Subcutaneous abdominal adipose tissue (tissue), 5 donors: ENCODE data around the gene TBC1D8.

Source experiments
- H3K27ac ChIP-seq: one replicate; pipeline ENCODE4 v1.7.0; 2013; ENCODE audit warnings: low read depth, mild to moderate bottlenecking, inconsistent platforms, low read length, moderate library complexity
- H3K27me3 ChIP-seq, 5 donors: one replicate each; pipeline ENCODE4 v1.7.0; 2013; ENCODE audit warnings: low read length in 5 of 5, inconsistent platforms in 1 of 5; ENCODE audit not compliant: control insufficient read depth in 5 of 5, insufficient read depth in 4 of 5
- H3K36me3 ChIP-seq, 5 donors: one replicate each; pipeline ENCODE4 v1.7.0; 2013; ENCODE audit warnings: low read length in 5 of 5; ENCODE audit not compliant: control insufficient read depth in 5 of 5, insufficient read depth in 5 of 5
- H3K4me1 ChIP-seq, 5 donors: one replicate each; pipeline ENCODE4 v1.7.0; 2013; ENCODE audit warnings: low read length in 5 of 5, mild to moderate bottlenecking in 3 of 5, moderate library complexity in 1 of 5; ENCODE audit not compliant: control insufficient read depth in 5 of 5, insufficient read depth in 5 of 5
- H3K4me3 ChIP-seq, 5 donors: one replicate each; pipeline ENCODE4 v1.7.0; 2013; ENCODE audit warnings: low read length in 5 of 5, low read depth in 1 of 5
- H3K9ac ChIP-seq, 5 donors: one replicate each; pipeline ENCODE4 v1.7.0; 2013; ENCODE audit warnings: low read length in 5 of 5, mild to moderate bottlenecking in 4 of 5, moderate library complexity in 3 of 5
- H3K9me3 ChIP-seq, 5 donors: one replicate each; pipeline ENCODE4 v1.7.0; 2013; ENCODE audit warnings: low read length in 5 of 5; ENCODE audit not compliant: control insufficient read depth in 5 of 5
- donor health status: healthy.
- donor health status: healthy.
- donor health status: healthy.
- donor health status: healthy.
- donor health status: healthy.

Gene TBC1D8

GRCh38 chr2:101151146-101151858 lies at the start of gene TBC1D8:
Gene TBC1D8, minus strand, starts transcription at chr2:101151382. Its CDS starts 129 bp downstream, at chr2:101151253.
- Histone ChIP-seq H3K27ac (peak within 1 kb of the TSS; percentile 80), H3K4me1 (peaks cover 6 to 40% (median 28%) of the 10 kb centered on the region in 5 donors), H3K9ac (peak within 1 kb of the TSS in 4 of 5 donors; percentile 26 to 76 (median 70))

GRCh38 chr2:101200676-101201075 lies 49.5 kb upstream of the TBC1D8 start:
- no peak overlapping the region for H3K27ac ChIP-seq
- H3K9me3 ChIP-seq: no peaks in the 10 kb centered on the region

More at GRCh38 chr2:101151146-101151858, at the start of gene TBC1D8:
- H3K4me3 ChIP-seq: peak within 1 kb of the TSS; percentile 70 to 77 (median 75)
- no peaks in the 10 kb centered on the region for H3K9me3 ChIP-seq
- no peaks in the 10 kb centered on the region for H3K36me3 ChIP-seq
- no peaks in the 10 kb centered on the region for H3K27me3 ChIP-seq

GRCh38 chr2:101199251-101199791 lies 48.1 kb upstream of the TBC1D8 start:
- Histone ChIP-seq H3K4me3 (no peak overlapping the region), H3K27me3 (no peaks in the 10 kb centered on the region), H3K27ac (no peak overlapping the region), H3K9me3 (no peaks in the 10 kb centered on the region), H3K9ac (no peak overlapping the region), H3K36me3 (no peaks in the 10 kb centered on the region), H3K4me1 (no peaks in the 10 kb centered on the region)

More at GRCh38 chr2:101200676-101201075, 49.5 kb upstream of the TBC1D8 start:
- Histone ChIP-seq H3K36me3 (no peaks in the 10 kb centered on the region), H3K27me3 (no peaks in the 10 kb centered on the region), H3K4me3 (no peak overlapping the region), H3K9ac (no peak overlapping the region), H3K4me1 (peaks cover 0 to 3% (median 0%) of the 10 kb centered on the region in 5 donors)

GRCh38 chr2:101197814-101198213 lies 46.6 kb upstream of the TBC1D8 start:
- Histone ChIP-seq H3K9me3 (no peaks in the 10 kb centered on the region), H3K4me1 (no peaks in the 10 kb centered on the region), H3K27me3 (no peaks in the 10 kb centered on the region), H3K4me3 (no peak overlapping the region), H3K36me3 (no peaks in the 10 kb centered on the region), H3K27ac (no peak overlapping the region), H3K9ac (no peak overlapping the region)

GRCh38 chr2:101197215-101197745 lies 46.1 kb upstream of the TBC1D8 start:
- H3K36me3 ChIP-seq: no peaks in the 10 kb centered on the region
- H3K9ac ChIP-seq: no peak overlapping the region
- H3K27ac ChIP-seq: no peak overlapping the region
- H3K4me1 ChIP-seq: no peaks in the 10 kb centered on the region
- H3K9me3 ChIP-seq: no peaks in the 10 kb centered on the region
- no peaks in the 10 kb centered on the region for H3K27me3 ChIP-seq
- H3K4me3 ChIP-seq: no peak overlapping the region

GRCh38 chr2:101195871-101196661 lies 44.9 kb upstream of the TBC1D8 start:
- no peak overlapping the region for H3K27ac ChIP-seq
- no peak overlapping the region for H3K4me3 ChIP-seq
- H3K36me3 ChIP-seq: no peaks in the 10 kb centered on the region
- no peaks in the 10 kb centered on the region for H3K4me1 ChIP-seq
- no peaks in the 10 kb centered on the region for H3K9me3 ChIP-seq
- H3K27me3 ChIP-seq: no peaks in the 10 kb centered on the region
- H3K9ac ChIP-seq: no peak overlapping the region

- Histone ChIP-seq H3K9me3 (peaks cover 0 to 5% (median 3%) of the 10 kb centered on the region in 5 donors), H3K4me1 (no peaks in the 10 kb centered on the region), H3K36me3 (no peaks in the 10 kb centered on the region), H3K27me3 (no peaks in the 10 kb centered on the region), H3K27ac (no peak overlapping the region), H3K4me3 (no peak overlapping the region), H3K9ac (no peak overlapping the region)
Observed at GRCh38 chr2:101193033-101193626, 41.9 kb upstream of the TBC1D8 start.

- Histone ChIP-seq H3K27ac (no peak overlapping the region), H3K9ac (no peak overlapping the region), H3K36me3 (no peaks in the 10 kb centered on the region), H3K4me1 (no peaks in the 10 kb centered on the region), H3K9me3 (peaks cover 0 to 5% (median 3%) of the 10 kb centered on the region in 5 donors), H3K4me3 (peak overlapping the region in 1 of 5 donors; percentile 28), H3K27me3 (no peaks in the 10 kb centered on the region)
Observed at GRCh38 chr2:101190747-101191516, 39.8 kb upstream of the TBC1D8 start.

GRCh38 chr2:101188683-101189405 lies 37.7 kb upstream of the TBC1D8 start:
- Histone ChIP-seq H3K4me3 (no peak overlapping the region), H3K36me3 (no peaks in the 10 kb centered on the region), H3K9ac (no peak overlapping the region), H3K4me1 (no peaks in the 10 kb centered on the region), H3K9me3 (peaks cover 0 to 5% (median 3%) of the 10 kb centered on the region in 5 donors), H3K27me3 (no peaks in the 10 kb centered on the region), H3K27ac (no peak overlapping the region)
